T-helper 22 cell (primary cell): ENCODE results near the gene IL1R1.

Experiments
- DNase-seq: peaks from one replicate; pipeline ENCODE4 v3.0.0-alpha.2; 2020; ENCODE audit warnings: low read depth

Gene IL1R1

GRCh38 chr2:102204638-102205037 is 62.1 kb downstream of the IL1R1 start:
- DNase-seq, result no peak

- DNase-seq, result no peak
Observed at GRCh38 chr2:102206666-102207341, 64.3 kb downstream of the IL1R1 start.

- DNase-seq, result no peak
Observed at GRCh38 chr2:102208774-102209173, 66.2 kb downstream of the IL1R1 start.

GRCh38 chr2:102209474-102209873 is 66.9 kb downstream of the IL1R1 start:
- DNase-seq, result no peak

- DNase-seq, result no peak
Observed at GRCh38 chr2:102217032-102217431, 74.5 kb downstream of the IL1R1 start.

- no peak for DNase-seq
Observed at GRCh38 chr2:102224824-102225739, 82.5 kb downstream of the IL1R1 start.

GRCh38 chr2:102226171-102226570 is 83.6 kb downstream of the IL1R1 start:
- DNase-seq, result no peak

GRCh38 chr2:102226612-102227391 is 84.3 kb downstream of the IL1R1 start:
- no peak for DNase-seq

- DNase-seq, result no peak
Observed at GRCh38 chr2:102229141-102229769, 86.7 kb downstream of the IL1R1 start.
